Hepatocyte (in vitro differentiated cells): ENCODE measurements around the gene BEND7. TPM values are rescaled to one million over a fixed set of nuclear protein-coding genes. Genes with fewer than 3 reads are reported as not detected.
"Not testable (repeated sequence)": the region's sequence is repeated elsewhere in the genome, so short reads cannot be mapped to it uniquely, and the experiment has no call there.

Source experiments
- DNase-seq: peaks from one replicate; pipeline ENCODE4 v3.0.0-alpha.2; 2016; ENCODE audit warnings: low spot score
- H2AFZ ChIP-seq: fragments of 200-600 bp; sonication (generic); 2 replicates; pipeline ENCODE4 v1.6.0; 2016; ENCODE audit warnings: antibody characterized with exemption, mild to moderate bottlenecking
- H3K27ac ChIP-seq: fragments of 200-600 bp; sonication (generic); 2 replicates; pipeline ENCODE4 v1.5.1; 2016; ENCODE audit warnings: mild to moderate bottlenecking
- H3K27me3 ChIP-seq: fragments of 200-600 bp; sonication (generic); 2 replicates; pipeline ENCODE4 v1.6.1; 2016
- H3K36me3 ChIP-seq: fragments of 200-600 bp; sonication (generic); replicated peaks from 2 replicates; pipeline ENCODE4 v1.5.1; 2016; ENCODE audit warnings: low read depth; ENCODE audit not compliant: insufficient read depth
- H3K4me1 ChIP-seq: fragments of 200-600 bp; sonication (generic); 2 replicates; pipeline ENCODE4 v1.5.1; 2016; ENCODE audit warnings: mild to moderate bottlenecking, moderate library complexity; ENCODE audit not compliant: insufficient read depth
- H3K4me2 ChIP-seq: fragments of 200-600 bp; sonication (generic); 2 replicates; pipeline ENCODE4 v1.6.0; 2016
- H3K4me3 ChIP-seq: fragments of 200-600 bp; sonication (generic); 2 replicates; pipeline ENCODE4 v1.5.1; 2016; ENCODE audit warnings: mild to moderate bottlenecking
- H3K79me2 ChIP-seq: fragments of 200-600 bp; sonication (generic); 2 replicates; pipeline ENCODE4 v1.6.0; 2017; ENCODE audit warnings: mild to moderate bottlenecking
- H3K9me2 ChIP-seq: fragments of 200-600 bp; sonication (generic); replicated peaks from 2 replicates; pipeline ENCODE4 v1.6.0; 2017; ENCODE audit warnings: mild to moderate bottlenecking; ENCODE audit not compliant: insufficient read depth
- H3K9me3 ChIP-seq: fragments of 200-600 bp; sonication (generic); 2 replicates; pipeline ENCODE4 v1.5.1; 2016; ENCODE audit warnings: low read depth, mild to moderate bottlenecking
- H4K20me1 ChIP-seq: fragments of 200-600 bp; sonication (generic); 2 replicates; pipeline ENCODE4 v1.6.0; 2016; ENCODE audit warnings: mild to moderate bottlenecking; ENCODE audit not compliant: insufficient read depth, poor library complexity, severe bottlenecking
- CTCF ChIP-seq: fragments of 200-600 bp; sonication (generic); IDR thresholded peaks from 2 replicates; pipeline ENCODE4 v1.5.1; 2016; ENCODE audit warnings: antibody characterized with exemption, mild to moderate bottlenecking; ENCODE audit not compliant: poor library complexity
- EZH2 ChIP-seq: fragments of 200-600 bp; sonication (generic); IDR thresholded peaks from 2 replicates; pipeline ENCODE4 v1.6.1; 2016; ENCODE audit warnings: antibody characterized with exemption, mild to moderate bottlenecking, borderline replicate concordance
- EZH2phosphoT487 ChIP-seq: fragments of 200-600 bp; sonication (generic); IDR thresholded peaks from one replicate; pipeline ENCODE4 v1.6.1; 2018; ENCODE audit warnings: antibody characterized with exemption, mild to moderate bottlenecking, low read depth, moderate library complexity; ENCODE audit not compliant: unreplicated experiment, severe bottlenecking
- WGBS: methylation state at CpG from one replicate; pipeline ENCODE4 v1.1.6; 2016; ENCODE audit warnings: low lambda C conversion rate; ENCODE audit errors: missing lambda C conversion rate; 5-methylcytosine and 5-hydroxymethylcytosine counted together
- polyA plus RNA-seq: library from polyadenylated mRNA; unstranded; fragments of >200 nt; fragmentation: Nextera tagmentation; extraction: Ambion mirVana; gene quantifications from 2 replicates; pipeline ENCODE4 v1.2.1, GENCODE V29; 2016
- total RNA-seq: library from RNA; depleted of rRNA; stranded (reverse); fragments of >200 nt; gene quantifications from 2 replicates; pipeline ENCODE4 v1.2.3, GENCODE V29; 2014

BEND7 gene
- total and polyA plus RNA-seq, 2 experiments from 2014 or later: 7.6 to 8.2 TPM

GRCh38 chr10:13550802-13551201 lies 22.0 kb upstream of the BEND7 start:
- TF ChIP-seq CTCF: no peak
- TF ChIP-seq EZH2: no peak
- no peak for TF ChIP-seq EZH2phosphoT487
- no peaks in the 10 kb centered on the region for H3K9me3 ChIP-seq
- no peaks in the 10 kb centered on the region for H3K4me1 ChIP-seq
- DNase-seq: no peak
- no peaks in the 10 kb centered on the region for H3K36me3 ChIP-seq
- no peaks in the 10 kb centered on the region for H3K9me2 ChIP-seq
- H3K4me3 ChIP-seq: no peak overlapping the region
- H3K79me2 ChIP-seq: no peaks in the 10 kb centered on the region
- no peak overlapping the region for H2AFZ ChIP-seq
- H3K27ac ChIP-seq: no peak overlapping the region
- H3K4me2 ChIP-seq: no peak overlapping the region
- H4K20me1 ChIP-seq: no peaks in the 10 kb centered on the region
- H3K27me3 ChIP-seq: no peaks in the 10 kb centered on the region
- 90% methylated on average over 2 of the region's 2 CpGs for WGBS

DNA sequence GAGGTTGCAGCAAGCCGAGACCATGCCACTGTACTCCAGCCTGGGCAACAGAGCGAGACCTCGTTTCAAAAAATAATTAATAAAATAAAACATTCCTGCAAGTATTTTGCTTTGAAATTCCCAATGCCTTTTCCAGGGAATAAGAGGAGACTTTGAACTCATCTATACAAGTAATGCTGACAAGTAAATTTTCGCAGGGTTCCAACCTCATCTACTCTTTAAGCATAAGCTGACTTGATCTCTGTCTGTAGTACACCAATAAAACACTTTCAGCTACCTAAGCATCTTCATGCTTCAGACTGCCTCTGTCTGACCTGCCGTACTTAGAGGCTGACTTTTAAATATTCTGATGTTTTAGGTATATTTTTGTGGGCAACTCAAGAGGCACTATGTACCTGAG lies 13.7 kb upstream of the BEND7 start:
- H3K79me2 ChIP-seq: no peaks in the 10 kb centered on the region
- H3K9me3 ChIP-seq: no peaks in the 10 kb centered on the region
- H2AFZ ChIP-seq: no peak overlapping the region
- H3K4me1 ChIP-seq: no peaks in the 10 kb centered on the region
- DNase-seq: no peak
- no peak overlapping the region for H3K27ac ChIP-seq
- TF ChIP-seq EZH2 (no peak), CTCF (no peak), EZH2phosphoT487 (no peak)
- no peaks in the 10 kb centered on the region for H4K20me1 ChIP-seq
- H3K9me2 ChIP-seq: no peaks in the 10 kb centered on the region
- no peaks in the 10 kb centered on the region for H3K36me3 ChIP-seq
- peaks cover 4% of the 10 kb centered on the region for H3K27me3 ChIP-seq
- 91% methylated on average over 5 of the region's 5 CpGs for WGBS
- no peak overlapping the region for H3K4me2 ChIP-seq
- H3K4me3 ChIP-seq: no peak overlapping the region

DNA sequence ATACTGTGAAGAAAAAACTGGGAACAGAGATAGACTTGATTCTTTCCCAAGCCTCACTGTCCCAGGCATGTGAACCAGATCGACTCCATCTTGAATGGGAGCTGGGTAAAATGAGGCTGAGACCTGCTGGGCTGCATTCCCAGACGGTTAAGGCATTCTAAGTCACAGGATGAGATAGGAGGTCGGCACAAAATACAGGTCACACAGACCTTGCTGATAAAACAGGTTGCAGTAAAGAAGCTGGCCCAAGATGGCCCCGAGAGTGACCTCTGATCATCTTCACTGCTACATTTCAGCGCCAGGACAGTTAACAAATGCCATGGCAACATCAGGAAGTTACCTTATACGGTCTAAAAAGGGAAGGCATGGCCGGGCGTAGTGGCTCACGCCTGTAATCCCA lies 9.2 kb upstream of the BEND7 start:
- H3K36me3 ChIP-seq, H4K20me1 ChIP-seq, H3K27ac ChIP-seq, H3K4me1 ChIP-seq, H2AFZ ChIP-seq, H3K27me3 ChIP-seq, H3K4me2 ChIP-seq, H3K4me3 ChIP-seq, H3K79me2 ChIP-seq, H3K9me2 ChIP-seq, H3K9me3 ChIP-seq, DNase-seq: not testable (repeated sequence)
- WGBS: 70% methylated on average over 9 of the region's 9 CpGs

DNA sequence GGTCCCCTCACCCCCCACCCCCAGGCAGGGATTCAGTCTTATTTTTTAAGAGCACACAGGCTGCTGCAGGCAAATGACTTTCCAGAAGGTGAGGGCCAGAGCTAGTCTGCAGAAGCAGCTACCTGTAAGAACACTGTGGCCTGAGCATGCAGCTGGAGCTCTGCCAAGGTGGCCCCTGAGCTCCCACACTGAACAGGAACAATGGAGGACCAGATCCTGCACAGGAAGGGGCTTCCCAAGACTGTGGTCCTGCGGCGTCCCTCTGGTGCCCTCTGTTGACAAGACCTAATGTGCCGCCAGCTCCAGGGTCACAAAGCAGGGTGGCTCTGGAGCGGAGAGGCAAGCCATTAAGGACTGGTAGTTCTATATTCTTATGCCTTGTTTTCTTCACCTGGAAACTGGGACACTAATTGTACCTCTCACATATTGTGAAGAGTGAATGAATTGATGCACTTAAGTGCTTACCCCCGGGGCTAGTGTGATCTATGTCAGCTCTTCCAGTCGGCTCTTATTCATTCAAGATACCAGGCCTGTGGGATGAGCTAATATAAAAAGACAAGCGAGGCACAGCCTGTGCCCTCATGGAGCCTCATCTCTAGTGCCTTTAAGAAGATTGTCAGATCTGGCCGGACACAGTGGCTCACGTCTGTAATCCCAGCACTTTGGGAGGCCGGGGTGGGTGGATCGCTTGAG lies 8.0 kb upstream of the BEND7 start:
- Histone ChIP-seq H3K9me2 (no peaks in the 10 kb centered on the region), H4K20me1 (peaks cover 2% of the 10 kb centered on the region), H3K27me3 (peaks cover under 1% of the 10 kb centered on the region), H3K4me3 (no peak overlapping the region), H3K4me2 (peak overlapping the region; percentile 62), H2AFZ (no peak overlapping the region), H3K36me3 (no peaks in the 10 kb centered on the region), H3K27ac (no peak overlapping the region), H3K9me3 (no peaks in the 10 kb centered on the region), H3K79me2 (no peaks in the 10 kb centered on the region), H3K4me1 (peaks cover 4% of the 10 kb centered on the region)
- DNase-seq: peak; percentile 78
- TF ChIP-seq EZH2 (no peak), CTCF (peak; percentile 58), EZH2phosphoT487 (no peak)
- WGBS: 57% methylated on average over 11 of the region's 11 CpGs
